GM23338 (cell line): ENCODE data around the gene TRIML1. TPM values are rescaled to one million over a fixed set of nuclear protein-coding genes. Genes with fewer than 3 reads are reported as not detected.

Experiments used
- ATAC-seq: fragments of 200-7000 bp; cut with Tn5 transposase; 3 replicates; pipeline ENCODE4 v1.9.1; 2020
- DNase-seq: peaks from one replicate; pipeline ENCODE4 v3.0.0-alpha.2; 2015; ENCODE audit warnings: low spot score
- H2AFZ ChIP-seq: fragments of 200-600 bp; sonication (generic); 2 replicates; pipeline ENCODE4 v1.8.0; 2016; ENCODE audit warnings: antibody characterized with exemption, mild to moderate bottlenecking, moderate library complexity
- H3F3A ChIP-seq: fragments of 200-600 bp; sonication (generic); replicated peaks from 2 replicates; pipeline ENCODE4 v1.8.0; 2017; ENCODE audit warnings: antibody characterized with exemption, mixed run types, low read depth
- H3K27ac ChIP-seq: fragments of 200-600 bp; sonication (generic); 2 replicates; pipeline ENCODE4 v1.6.1; 2016; ENCODE audit warnings: low read depth
- H3K27me3 ChIP-seq: fragments of 200-600 bp; sonication (generic); 2 replicates; pipeline ENCODE4 v1.8.0; 2016; ENCODE audit warnings: mild to moderate bottlenecking, mixed run types, moderate library complexity; ENCODE audit not compliant: insufficient read depth
- H3K36me3 ChIP-seq: fragments of 200-600 bp; sonication (generic); 2 replicates; pipeline ENCODE4 v1.8.0; 2016; ENCODE audit warnings: mild to moderate bottlenecking; ENCODE audit not compliant: insufficient read depth
- H3K4me1 ChIP-seq: fragments of 200-600 bp; sonication (generic); 2 replicates; pipeline ENCODE4 v1.8.0; 2016; ENCODE audit warnings: mild to moderate bottlenecking, moderate library complexity; ENCODE audit not compliant: insufficient read depth
- H3K4me2 ChIP-seq: fragments of 200-600 bp; sonication (generic); 2 replicates; pipeline ENCODE4 v1.7.1; 2017; ENCODE audit warnings: mixed run types
- H3K4me3 ChIP-seq: fragments of 200-600 bp; sonication (generic); 2 replicates; pipeline ENCODE4 v1.6.1; 2016; ENCODE audit warnings: mixed run types
- H3K79me2 ChIP-seq: fragments of 200-600 bp; sonication (generic); replicated peaks from 2 replicates; pipeline ENCODE4 v1.8.0; 2017; ENCODE audit warnings: mild to moderate bottlenecking; ENCODE audit not compliant: insufficient read depth
- H3K9me2 ChIP-seq: fragments of 200-600 bp; sonication (generic); 2 replicates; pipeline ENCODE4 v1.8.0; 2017; ENCODE audit not compliant: insufficient read depth
- H4K20me1 ChIP-seq: fragments of 200-600 bp; sonication (generic); replicated peaks from 2 replicates; pipeline ENCODE4 v1.8.0; 2017; ENCODE audit warnings: mild to moderate bottlenecking; ENCODE audit not compliant: insufficient read depth
- H3K27ac Mint-ChIP-seq: 2 replicates; pipeline ENCODE4 v1.8.0; 2020; ENCODE audit warnings: inconsistent platforms, mild to moderate bottlenecking, moderate library complexity, mixed read lengths
- H3K27me3 Mint-ChIP-seq: 3 replicates; pipeline ENCODE4 v1.8.0; 2022; ENCODE audit warnings: low read depth, mild to moderate bottlenecking, moderate library complexity, mixed read lengths, inconsistent platforms; ENCODE audit not compliant: insufficient read depth, poor library complexity
- H3K36me3 Mint-ChIP-seq: 3 replicates; pipeline ENCODE4 v1.8.0; 2021; ENCODE audit warnings: low read depth, mild to moderate bottlenecking, inconsistent platforms, moderate library complexity, mixed read lengths
- H3K4me1 Mint-ChIP-seq: 3 replicates; pipeline ENCODE4 v1.8.0; 2020; ENCODE audit warnings: mild to moderate bottlenecking, inconsistent platforms, mixed read lengths
- H3K4me3 Mint-ChIP-seq: 3 replicates; pipeline ENCODE4 v1.8.0; 2021; ENCODE audit warnings: moderate library complexity, mild to moderate bottlenecking, inconsistent platforms, mixed read lengths
- H3K9me3 Mint-ChIP-seq: 3 replicates; pipeline ENCODE4 v1.8.0; 2020; ENCODE audit warnings: moderate library complexity, mild to moderate bottlenecking, inconsistent platforms, mixed read lengths
- CREB1 ChIP-seq: fragments of 250-450 bp; sonication (Bioruptor Pico); IDR thresholded peaks from 2 replicates; pipeline ENCODE4 v1.5.0; 2020; ENCODE audit warnings: low read depth, mild to moderate bottlenecking, moderate library complexity
- CTCF ChIP-seq, 2 experiments: fragments of 200-600 bp in 1 of 2; sonication (generic) in 1 of 2; conservative IDR thresholded peaks; 2 replicates each; pipeline versions ENCODE4 v1.5.1 to v1.6.1; 2016 to 2017; ENCODE audit warnings: antibody characterized with exemption in 2 of 2, low read depth in 2 of 2, mild to moderate bottlenecking in 2 of 2, moderate library complexity in 1 of 2
- EZH2 ChIP-seq: fragments of 200-600 bp; sonication (generic); IDR thresholded peaks from one replicate; pipeline ENCODE4 v1.8.0; 2017; ENCODE audit warnings: antibody characterized with exemption, mild to moderate bottlenecking, low read depth; ENCODE audit not compliant: unreplicated experiment
- JUNB ChIP-seq: IDR thresholded peaks from one replicate; pipeline ENCODE4 v1.6.1; 2016; ENCODE audit warnings: antibody characterized with exemption; ENCODE audit not compliant: unreplicated experiment
- NANOG ChIP-seq: IDR thresholded peaks from 2 replicates; pipeline ENCODE4 v1.6.1; 2016; ENCODE audit warnings: antibody characterized with exemption, borderline replicate concordance
- POLR2AphosphoS5 ChIP-seq: IDR thresholded peaks from 2 replicates; pipeline ENCODE4 v1.6.1; 2016; ENCODE audit warnings: antibody characterized with exemption, low read depth
- REST ChIP-seq: IDR thresholded peaks from one replicate; pipeline ENCODE4 v1.6.1; 2018; ENCODE audit warnings: antibody characterized with exemption; ENCODE audit not compliant: unreplicated experiment
- STAT1 ChIP-seq: IDR thresholded peaks from one replicate; pipeline ENCODE4 v1.6.1; 2016; ENCODE audit warnings: antibody characterized with exemption; ENCODE audit not compliant: unreplicated experiment
- ZNF114 ChIP-seq: fragments of 250-450 bp; sonication (Bioruptor Pico); IDR thresholded peaks from 2 replicates; pipeline ENCODE4 v1.5.0; 2020; ENCODE audit warnings: mild to moderate bottlenecking, moderate library complexity
- ZNF331 ChIP-seq: fragments of 250-450 bp; sonication (Bioruptor Pico); IDR thresholded peaks from 2 replicates; pipeline ENCODE4 v1.5.0; 2020; ENCODE audit warnings: low read depth, mild to moderate bottlenecking, moderate library complexity
- ZNF462 ChIP-seq: fragments of 250-450 bp; sonication (Bioruptor Pico); IDR thresholded peaks from 2 replicates; pipeline ENCODE4 v1.5.0; 2020; ENCODE audit warnings: mild to moderate bottlenecking, moderate library complexity
- polyA plus RNA-seq: library from polyadenylated mRNA; unstranded; fragments of >200 nt; fragmentation: Nextera tagmentation; extraction: Ambion mirVana; gene quantifications from 2 replicates; pipeline ENCODE4 v1.2.1, GENCODE V29; 2016
- total RNA-seq: library from RNA; depleted of rRNA; stranded (reverse); fragments of >200 nt; shearing (Covaris generic); gene quantifications from 2 replicates; pipeline ENCODE4 v1.2.3, GENCODE V29; 2014

The TRIML1 gene
- total and polyA plus RNA-seq, 2 experiments from 2014 or later = not detected

GRCh38 chr4:188178806-188179205, 39.6 kb downstream of the TRIML1 start:
- Mint-ChIP-seq H3K9me3 (peaks cover 24% of the 10 kb centered on the region), H3K4me3 (no peak overlapping the region), H3K4me1 (no peaks in the 10 kb centered on the region), H3K27ac (no peak overlapping the region), H3K36me3 (peaks cover 23% of the 10 kb centered on the region), H3K27me3 (peaks cover 2% of the 10 kb centered on the region)
- no peaks in the 10 kb centered on the region for H3F3A ChIP-seq
- no peaks in the 10 kb centered on the region for H4K20me1 ChIP-seq
- no peaks in the 10 kb centered on the region; the same call in 1 of the 2 replicates for H3K36me3 ChIP-seq
- H3K4me3 ChIP-seq = no peak overlapping the region
- no peak overlapping the region for H3K27ac ChIP-seq
- H2AFZ ChIP-seq = no peak overlapping the region
- H3K4me2 ChIP-seq = no peak overlapping the region
- H3K4me1 ChIP-seq = no peaks in the 10 kb centered on the region
- H3K9me2 ChIP-seq = no peaks in the 10 kb centered on the region
- no peak for TF ChIP-seq CREB1
- TF ChIP-seq NANOG = no peak
- no peak for TF ChIP-seq POLR2AphosphoS5
- no peak for TF ChIP-seq EZH2
- no peak for TF ChIP-seq STAT1
- TF ChIP-seq CTCF (conservative IDR thresholded peaks at IDR 0.05; ENCODE audit: low read depth in 2 of 2) = no peak
- no peak for TF ChIP-seq ZNF331
- no peak for TF ChIP-seq JUNB
- no peak for DNase-seq
- H3K79me2 ChIP-seq = no peaks in the 10 kb centered on the region
- no peak for ATAC-seq
- H3K27me3 ChIP-seq = no peaks in the 10 kb centered on the region

- DNase-seq (no peak), ATAC-seq (no peak)
- peak overlapping the region; percentile 72; the same call in 1 of the 2 replicates for H2AFZ ChIP-seq
- no peaks in the 10 kb centered on the region for H3F3A ChIP-seq
- H3K36me3 ChIP-seq = no peaks in the 10 kb centered on the region
- no peaks in the 10 kb centered on the region for H3K9me2 ChIP-seq
- H3K27me3 ChIP-seq = no peaks in the 10 kb centered on the region
- Mint-ChIP-seq H3K4me1 (no peaks in the 10 kb centered on the region), H3K9me3 (peaks cover 14% of the 10 kb centered on the region), H3K27me3 (peaks cover 3% of the 10 kb centered on the region), H3K27ac (no peak overlapping the region), H3K36me3 (peaks cover 9% of the 10 kb centered on the region; the same call in 2 of the 3 replicates), H3K4me3 (no peak overlapping the region)
- H3K4me2 ChIP-seq = no peak overlapping the region
- no peaks in the 10 kb centered on the region for H3K79me2 ChIP-seq
- no peak overlapping the region for H3K4me3 ChIP-seq
- H3K4me1 ChIP-seq = no peaks in the 10 kb centered on the region
- no peak overlapping the region for H3K27ac ChIP-seq
- H4K20me1 ChIP-seq = no peaks in the 10 kb centered on the region
- TF ChIP-seq ZNF114 (CRISPR knock-in tag) (no peak), REST (no peak), JUNB (no peak), CREB1 (no peak), STAT1 (no peak), EZH2 (no peak), NANOG (no peak), ZNF462 (CRISPR knock-in tag) (no peak)
These were observed 47.9 kb downstream of the TRIML1 start for GRCh38 chr4:188187106-188187505.
